Epithelial cell of proximal tubule (primary cell): ENCODE measurements around the gene S100A1. TPM values are rescaled to one million over a fixed set of nuclear protein-coding genes. Genes with fewer than 3 reads are reported as not detected.
A peak's percentile ranks its signal among the peaks of the same experiment; 100 is the strongest.

Source experiments
- DNase-seq: peaks from one replicate; pipeline ENCODE4 v3.0.0-alpha.2; 2011; ENCODE audit warnings: low read depth
- H3K4me3 ChIP-seq: 2 replicates; pipeline ENCODE4 v1.5.1; 2011; ENCODE audit warnings: low read depth, mild to moderate bottlenecking, low read length
- CTCF ChIP-seq: conservative IDR thresholded peaks from 2 replicates; pipeline ENCODE4 v1.5.1; 2012; ENCODE audit warnings: low read depth, mild to moderate bottlenecking, low read length
- total RNA-seq: library from RNA; depleted of rRNA; stranded (reverse); fragments of >200 nt; gene quantifications from 2 replicates; pipeline ENCODE4 v1.2.3, GENCODE V29; 2015

The S100A1 gene
- total RNA-seq, 1 donor from 2014 or later = 16.5 TPM

DNA sequence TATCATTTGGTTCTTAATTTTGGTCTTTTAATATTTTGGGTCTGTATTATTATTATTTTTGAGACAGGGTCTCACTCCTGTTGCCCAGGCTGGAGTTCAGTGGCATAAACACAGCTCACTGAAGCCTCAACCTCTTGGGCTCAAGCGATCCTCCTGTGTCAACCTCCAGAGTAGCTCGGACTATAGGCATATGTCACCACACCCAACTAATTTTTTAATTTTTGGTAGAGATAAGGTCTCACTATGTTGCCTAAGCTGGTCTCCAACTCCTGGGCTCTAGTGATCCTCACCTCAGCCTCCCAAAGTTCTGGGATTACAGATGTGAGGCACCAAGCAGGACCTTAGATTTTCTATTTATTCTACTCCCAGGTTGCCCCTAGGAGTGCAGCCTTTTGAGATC lies 45.3 kb downstream of the S100A1 start:
- H3K4me3 ChIP-seq = no peak overlapping the region
- no peak for TF ChIP-seq CTCF
- no peak for DNase-seq

GRCh38 chr1:153677718-153678518 lies 49.7 kb downstream of the S100A1 start:
- peak; percentile 97 for TF ChIP-seq CTCF
- H3K4me3 ChIP-seq = peak overlapping the region; percentile 71
- no peak for DNase-seq

DNA sequence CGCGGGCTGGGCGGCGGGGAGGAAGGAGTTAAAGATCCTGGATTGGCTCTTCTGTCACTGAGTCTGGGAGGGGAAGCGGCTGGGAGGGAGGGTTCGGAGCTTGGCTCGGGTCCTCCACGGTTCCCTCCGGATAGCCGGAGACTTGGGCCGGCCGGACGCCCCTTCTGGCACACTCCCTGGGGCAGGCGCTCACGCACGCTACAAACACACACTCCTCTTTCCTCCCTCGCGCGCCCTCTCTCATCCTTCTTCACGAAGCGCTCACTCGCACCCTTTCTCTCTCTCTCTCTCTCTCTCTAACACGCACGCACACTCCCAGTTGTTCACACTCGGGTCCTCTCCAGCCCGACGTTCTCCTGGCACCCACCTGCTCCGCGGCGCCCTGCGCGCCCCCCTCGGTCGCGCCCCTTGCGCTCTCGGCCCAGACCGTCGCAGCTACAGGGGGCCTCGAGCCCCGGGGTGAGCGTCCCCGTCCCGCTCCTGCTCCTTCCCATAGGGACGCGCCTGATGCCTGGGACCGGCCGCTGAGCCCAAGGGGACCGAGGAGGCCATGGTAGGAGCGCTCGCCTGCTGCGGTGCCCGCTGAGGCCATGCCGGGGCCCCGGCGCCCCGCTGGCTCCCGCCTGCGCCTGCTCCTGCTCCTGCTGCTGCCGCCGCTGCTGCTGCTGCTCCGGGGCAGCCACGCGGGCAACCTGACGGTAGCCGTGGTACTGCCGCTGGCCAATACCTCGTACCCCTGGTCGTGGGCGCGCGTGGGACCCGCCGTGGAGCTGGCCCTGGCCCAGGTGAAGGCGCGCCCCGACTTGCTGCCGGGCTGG lies 50.5 kb downstream of the S100A1 start, which contains the start of gene NPR1:
TSS of gene NPR1 (plus strand) at position 170 of the 818 bp plus-strand sequence. CDS start at position 591, 421 bp downstream.
- H3K4me3 ChIP-seq = peak within 1 kb of the TSS; percentile 71
- no peak for DNase-seq
- TF ChIP-seq CTCF = no peak

DNA sequence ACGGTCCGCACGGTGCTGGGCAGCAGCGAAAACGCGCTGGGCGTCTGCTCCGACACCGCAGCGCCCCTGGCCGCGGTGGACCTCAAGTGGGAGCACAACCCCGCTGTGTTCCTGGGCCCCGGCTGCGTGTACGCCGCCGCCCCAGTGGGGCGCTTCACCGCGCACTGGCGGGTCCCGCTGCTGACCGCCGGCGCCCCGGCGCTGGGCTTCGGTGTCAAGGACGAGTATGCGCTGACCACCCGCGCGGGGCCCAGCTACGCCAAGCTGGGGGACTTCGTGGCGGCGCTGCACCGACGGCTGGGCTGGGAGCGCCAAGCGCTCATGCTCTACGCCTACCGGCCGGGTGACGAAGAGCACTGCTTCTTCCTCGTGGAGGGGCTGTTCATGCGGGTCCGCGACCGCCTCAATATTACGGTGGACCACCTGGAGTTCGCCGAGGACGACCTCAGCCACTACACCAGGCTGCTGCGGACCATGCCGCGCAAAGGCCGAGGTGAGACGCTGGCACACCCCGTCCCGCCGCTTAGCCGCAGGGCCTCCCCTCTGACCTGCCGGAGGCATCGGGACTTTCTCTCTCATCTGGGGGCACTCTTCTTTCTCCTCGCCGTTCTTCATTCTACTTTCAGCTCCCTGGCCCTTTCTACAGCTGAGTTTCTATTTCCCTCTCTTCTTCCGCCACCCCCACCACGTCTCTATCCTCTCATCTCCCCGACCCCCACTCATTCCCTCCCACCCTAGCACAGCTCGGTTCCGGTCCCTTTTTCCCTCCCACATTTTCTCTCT lies 51.3 kb downstream of the S100A1 start:
- no peak for DNase-seq
- peak; percentile 11 for TF ChIP-seq CTCF
- peak overlapping the region; percentile 71 for H3K4me3 ChIP-seq

DNA sequence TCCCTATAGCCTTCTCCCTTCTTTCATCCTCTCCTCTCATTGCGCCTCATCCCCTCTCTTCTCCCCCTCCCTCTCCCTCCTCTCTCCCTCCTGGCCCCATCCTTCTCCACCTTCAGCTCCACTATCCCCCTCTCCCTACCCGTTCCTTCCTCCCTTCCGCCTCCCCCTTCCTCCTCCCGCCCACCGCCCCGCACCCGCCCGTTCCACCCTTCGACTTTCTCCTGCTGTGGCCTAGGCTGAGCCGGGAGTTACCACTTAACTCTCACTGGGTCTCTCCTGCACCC lies 51.8 kb downstream of the S100A1 start:
- H3K4me3 ChIP-seq = peak overlapping the region; percentile 71
- no peak for DNase-seq
- TF ChIP-seq CTCF = no peak

Other genes starting within 250 kb of the S100A1 start
- gene S100A8, start 237.4 kb upstream of the S100A1 start, total RNA-seq = not detected in 2 replicates
- gene S100A7A, start 211.9 kb upstream of the S100A1 start, total RNA-seq = not detected in 2 replicates
- not detected in 2 replicates for gene S100A7, start 167.8 kb upstream of the S100A1 start, total RNA-seq
- gene S100A6, start 92.4 kb upstream of the S100A1 start, total RNA-seq = 1,217 and 1,569 TPM in 2 replicates
- 2.7 and 4.0 TPM in 2 replicates for gene S100A5, start 87.5 kb upstream of the S100A1 start, total RNA-seq
- 31.2 and 33.8 TPM in 2 replicates for gene S100A4, start 82.6 kb upstream of the S100A1 start, total RNA-seq
- 10.2 and 27.6 TPM in 2 replicates for gene S100A3, start 79.2 kb upstream of the S100A1 start, total RNA-seq
- 24.8 and 25.6 TPM in 2 replicates for gene S100A2, start 62.6 kb upstream of the S100A1 start, total RNA-seq
- gene S100A16, start 15.3 kb upstream of the S100A1 start, total RNA-seq = 832 and 1,016 TPM in 2 replicates
- 11.2 and 43.8 TPM in 2 replicates for gene S100A14, start 12.1 kb upstream of the S100A1 start, total RNA-seq
- gene S100A13, start 929 bp upstream of the S100A1 start, total RNA-seq = 186 and 345 TPM in 2 replicates
- 53.0 and 64.7 TPM in 2 replicates for gene CHTOP, start 5.6 kb downstream of the S100A1 start, total RNA-seq
- gene SNAPIN, start 30.3 kb downstream of the S100A1 start, total RNA-seq = 59.8 and 79.9 TPM in 2 replicates
- gene ILF2, start 42.6 kb downstream of the S100A1 start, total RNA-seq = 295 and 370 TPM in 2 replicates
- gene NPR1, start 50.3 kb downstream of the S100A1 start, total RNA-seq = 0.72 and 0.92 TPM in 2 replicates
- 23.2 and 30.3 TPM in 2 replicates for gene INTS3, start 99.6 kb downstream of the S100A1 start, total RNA-seq
- 5.1 and 6.5 TPM in 2 replicates for gene SLC27A3, start 147.0 kb downstream of the S100A1 start, total RNA-seq